Measurements from ENCODE around the gene TMEFF2. TPM values are rescaled to one million over a fixed set of nuclear protein-coding genes. Genes with fewer than 3 reads are reported as not detected.

The TMEFF2 gene
- total and polyA plus RNA-seq, 10 of the 15 experiments (the other 5 are each of a cell fraction or from before 2014, with no cell fraction given) = not detected

GRCh38 chr2:191965733-191966132, 229.0 kb downstream of the TMEFF2 start (continued):
- TF ChIP-seq, protein P1, sequence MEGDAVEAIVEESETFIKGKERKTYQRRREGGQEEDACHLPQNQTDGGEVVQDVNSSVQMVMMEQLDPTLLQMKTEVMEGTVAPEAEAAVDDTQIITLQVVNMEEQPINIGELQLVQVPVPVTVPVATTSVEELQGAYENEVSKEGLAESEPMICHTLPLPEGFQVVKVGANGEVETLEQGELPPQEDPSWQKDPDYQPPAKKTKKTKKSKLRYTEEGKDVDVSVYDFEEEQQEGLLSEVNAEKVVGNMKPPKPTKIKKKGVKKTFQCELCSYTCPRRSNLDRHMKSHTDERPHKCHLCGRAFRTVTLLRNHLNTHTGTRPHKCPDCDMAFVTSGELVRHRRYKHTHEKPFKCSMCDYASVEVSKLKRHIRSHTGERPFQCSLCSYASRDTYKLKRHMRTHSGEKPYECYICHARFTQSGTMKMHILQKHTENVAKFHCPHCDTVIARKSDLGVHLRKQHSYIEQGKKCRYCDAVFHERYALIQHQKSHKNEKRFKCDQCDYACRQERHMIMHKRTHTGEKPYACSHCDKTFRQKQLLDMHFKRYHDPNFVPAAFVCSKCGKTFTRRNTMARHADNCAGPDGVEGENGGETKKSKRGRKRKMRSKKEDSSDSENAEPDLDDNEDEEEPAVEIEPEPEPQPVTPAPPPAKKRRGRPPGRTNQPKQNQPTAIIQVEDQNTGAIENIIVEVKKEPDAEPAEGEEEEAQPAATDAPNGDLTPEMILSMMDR (IDR thresholded peaks at IDR 0.05 in 2 of 3, conservative IDR thresholded peaks at IDR 0.05 in 1 of 3; ENCODE audit: control insufficient read depth in 2 of 3, extremely low read depth in 1 of 3, insufficient read depth in 1 of 3, low read depth in 3 of 3, low read length in 3 of 3) = no peak

DNA sequence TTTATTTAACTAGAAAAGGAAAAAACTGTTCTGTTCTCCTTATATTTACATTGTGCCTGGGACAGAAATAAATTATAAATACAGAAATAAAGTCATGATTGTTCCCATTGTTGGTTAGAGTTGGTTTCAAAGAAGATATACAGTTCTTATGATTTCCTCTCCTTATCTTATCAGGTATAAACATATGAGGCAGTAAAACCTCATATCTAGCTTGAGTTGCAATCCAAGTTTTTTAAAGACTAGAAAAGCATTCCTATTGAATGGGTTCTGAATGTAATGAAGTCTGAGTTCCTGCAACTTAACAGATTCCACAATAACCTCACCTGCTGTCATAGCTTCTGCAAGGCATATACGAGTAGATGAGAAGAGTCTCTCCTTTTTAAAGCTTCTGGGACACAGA, 233.2 kb downstream of the TMEFF2 start:
- Histone ChIP-seq H4K20me1 (ENCODE audit: control insufficient read depth, insufficient read depth) (no peaks in the 10 kb centered on the region), H3K36me3 (ENCODE audit: control insufficient read depth in 2 of 2, insufficient read depth in 2 of 2, low read length in 1 of 2) (no peaks in the 10 kb centered on the region), H3K4me1 (ENCODE audit: control insufficient read depth, insufficient read depth, low read length) (no peaks in the 10 kb centered on the region), H3K27me3 (replicated peaks in 1 of 2; ENCODE audit: control insufficient read depth in 2 of 2, insufficient read depth in 2 of 2, low read length in 1 of 2) (no peaks in the 10 kb centered on the region), H3K27ac (ENCODE audit: control insufficient read depth, insufficient read depth) (no peak overlapping the region), H2AFZ (ENCODE audit: control insufficient read depth, low read depth, low read length) (no peak overlapping the region), H3K4me2 (ENCODE audit: control insufficient read depth, insufficient read depth) (no peak overlapping the region), H3K9ac (ENCODE audit: control insufficient read depth, insufficient read depth, low read length) (no peak overlapping the region), H3K9me3 (replicated peaks; ENCODE audit: control insufficient read depth, insufficient read depth, low read length) (no peaks in the 10 kb centered on the region), H3K4me3 (no peak overlapping the region), H3K79me2 (ENCODE audit: control insufficient read depth, insufficient read depth, low read length) (no peaks in the 10 kb centered on the region)
- no TSS peak for BruUV-seq (replicated peaks)
- intact Hi-C loops (cut with micrococcal nuclease; ENCODE audit: unreplicated experiment) (no loop called here), in situ Hi-C loops (cut with MboI) (no loop called here)
- 0% methylated on average over 1 of the region's 1 CpG for WGBS (ENCODE audit: insufficient coverage, insufficient replicate concordance, low lambda C conversion rate, missing lambda C conversion rate)
- SMC1A ChIA-PET (ENCODE audit: uncharacterized antibody, unreplicated experiment) = interaction anchor here (0.9 kb wide), 1 partner anchor 27 kb away, joined by 3 read pairs; no protein-coding TSS in a partner anchor
- RAD21 ChIA-PET (ENCODE audit: unreplicated experiment) = interaction anchor here (0.9 kb wide), 1 partner anchor 26 kb away, joined by 3 read pairs; no protein-coding TSS in a partner anchor
- CTCF ChIA-PET = no interaction called here
- POLR2A ChIA-PET = no interaction called here
- TF ChIP-seq SRF (IDR thresholded peaks at IDR 0.05; ENCODE audit: low read depth in 2 of 2, low read length in 2 of 2) (no peak), SMC3 (IDR thresholded peaks at IDR 0.05; ENCODE audit: borderline replicate concordance, low read length) (no peak), NFXL1 (IDR thresholded peaks at IDR 0.05; ENCODE audit: borderline replicate concordance) (no peak), RBBP5 (conservative IDR thresholded peaks at IDR 0.05) (no peak), ZNF207 (IDR thresholded peaks at IDR 0.05; ENCODE audit: borderline replicate concordance) (no peak), HDAC2 (IDR thresholded peaks at IDR 0.05) (no peak), CEBPB (IDR thresholded peaks at IDR 0.05; ENCODE audit: borderline replicate concordance in 1 of 2, low read depth in 2 of 2, low read length in 2 of 2) (no peak)
- TF ChIP-seq, protein P2, sequence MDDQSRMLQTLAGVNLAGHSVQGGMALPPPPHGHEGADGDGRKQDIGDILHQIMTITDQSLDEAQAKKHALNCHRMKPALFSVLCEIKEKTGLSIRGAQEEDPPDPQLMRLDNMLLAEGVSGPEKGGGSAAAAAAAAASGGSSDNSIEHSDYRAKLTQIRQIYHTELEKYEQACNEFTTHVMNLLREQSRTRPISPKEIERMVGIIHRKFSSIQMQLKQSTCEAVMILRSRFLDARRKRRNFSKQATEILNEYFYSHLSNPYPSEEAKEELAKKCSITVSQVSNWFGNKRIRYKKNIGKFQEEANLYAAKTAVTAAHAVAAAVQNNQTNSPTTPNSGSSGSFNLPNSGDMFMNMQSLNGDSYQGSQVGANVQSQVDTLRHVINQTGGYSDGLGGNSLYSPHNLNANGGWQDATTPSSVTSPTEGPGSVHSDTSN (IDR thresholded peaks at IDR 0.05; ENCODE audit: insufficient replicate concordance, low read depth, low read length) = no peak
- TF ChIP-seq, protein P3, sequence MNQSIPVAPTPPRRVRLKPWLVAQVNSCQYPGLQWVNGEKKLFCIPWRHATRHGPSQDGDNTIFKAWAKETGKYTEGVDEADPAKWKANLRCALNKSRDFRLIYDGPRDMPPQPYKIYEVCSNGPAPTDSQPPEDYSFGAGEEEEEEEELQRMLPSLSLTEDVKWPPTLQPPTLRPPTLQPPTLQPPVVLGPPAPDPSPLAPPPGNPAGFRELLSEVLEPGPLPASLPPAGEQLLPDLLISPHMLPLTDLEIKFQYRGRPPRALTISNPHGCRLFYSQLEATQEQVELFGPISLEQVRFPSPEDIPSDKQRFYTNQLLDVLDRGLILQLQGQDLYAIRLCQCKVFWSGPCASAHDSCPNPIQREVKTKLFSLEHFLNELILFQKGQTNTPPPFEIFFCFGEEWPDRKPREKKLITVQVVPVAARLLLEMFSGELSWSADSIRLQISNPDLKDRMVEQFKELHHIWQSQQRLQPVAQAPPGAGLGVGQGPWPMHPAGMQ (IDR thresholded peaks at IDR 0.05; ENCODE audit: borderline replicate concordance) = no peak
- TF ChIP-seq, protein P4, sequence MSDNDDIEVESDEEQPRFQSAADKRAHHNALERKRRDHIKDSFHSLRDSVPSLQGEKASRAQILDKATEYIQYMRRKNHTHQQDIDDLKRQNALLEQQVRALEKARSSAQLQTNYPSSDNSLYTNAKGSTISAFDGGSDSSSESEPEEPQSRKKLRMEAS (IDR thresholded peaks at IDR 0.05; ENCODE audit: low read depth, low read length) = no peak
- ATAC-seq = no peak
- DNase-seq (ENCODE audit: low read depth, low spot score) = no peak
- FAIRE-seq = no peak
